Cortex of kidney (tissue), 1 donor: ENCODE measurements around the gene FALEC.
"Not testable (repeated sequence)": the region's sequence is repeated elsewhere in the genome, so short reads cannot be mapped to it uniquely, and the experiment has no call there.

Experiments
- DNase-seq: peaks from one replicate; lab custom pipeline; 2025; lab: John Stamatoyannopoulos, UW

FALEC gene

GRCh38 chr1:150574260-150575071, 58.9 kb downstream of the FALEC start:
- DNase-seq = no peak

- DNase-seq = no peak
Measured at GRCh38 chr1:150575072-150575489, 59.5 kb downstream of the FALEC start.

- no peak for DNase-seq
Measured at GRCh38 chr1:150575518-150576366, 60.2 kb downstream of the FALEC start.

GRCh38 chr1:150576367-150576711, 60.8 kb downstream of the FALEC start:
- DNase-seq = no peak

- DNase-seq = no peak
Measured at GRCh38 chr1:150576794-150577556, 61.4 kb downstream of the FALEC start.

- DNase-seq = no peak
Measured at GRCh38 chr1:150577557-150578271, 62.2 kb downstream of the FALEC start.

- DNase-seq = no peak
Measured at GRCh38 chr1:150578272-150579109, 62.9 kb downstream of the FALEC start.

GRCh38 chr1:150579110-150579944, 63.8 kb downstream of the FALEC start, which contains the start of gene MCL1:
Gene MCL1 (minus strand): TSS chr1:150579610. CDS start chr1:150579530, 80 bp downstream.
- peak; percentile 67 for DNase-seq

GRCh38 chr1:150579945-150580642, 64.5 kb downstream of the FALEC start:
- no peak for DNase-seq

GRCh38 chr1:150580966-150581365, 65.4 kb downstream of the FALEC start:
- DNase-seq = not testable (repeated sequence)

- DNase-seq = not testable (repeated sequence)
Measured at GRCh38 chr1:150581437-150581836, 65.9 kb downstream of the FALEC start.

GRCh38 chr1:150581962-150582361, 66.4 kb downstream of the FALEC start:
- DNase-seq = not testable (repeated sequence)

- DNase-seq = no peak
Measured at GRCh38 chr1:150582371-150582770, 66.8 kb downstream of the FALEC start.
